GM11168 (cell line): ENCODE results near the gene DBH.

Source experiments
- in situ Hi-C: fragments of 300-500 bp; cut with MboI; formaldehyde crosslinking; loops from one replicate; pipeline ENCODE4 v1.12.0; 2022; ENCODE audit warnings: low sequenced_read_pairs; ENCODE audit not compliant: unreplicated experiment

The DBH gene

DNA sequence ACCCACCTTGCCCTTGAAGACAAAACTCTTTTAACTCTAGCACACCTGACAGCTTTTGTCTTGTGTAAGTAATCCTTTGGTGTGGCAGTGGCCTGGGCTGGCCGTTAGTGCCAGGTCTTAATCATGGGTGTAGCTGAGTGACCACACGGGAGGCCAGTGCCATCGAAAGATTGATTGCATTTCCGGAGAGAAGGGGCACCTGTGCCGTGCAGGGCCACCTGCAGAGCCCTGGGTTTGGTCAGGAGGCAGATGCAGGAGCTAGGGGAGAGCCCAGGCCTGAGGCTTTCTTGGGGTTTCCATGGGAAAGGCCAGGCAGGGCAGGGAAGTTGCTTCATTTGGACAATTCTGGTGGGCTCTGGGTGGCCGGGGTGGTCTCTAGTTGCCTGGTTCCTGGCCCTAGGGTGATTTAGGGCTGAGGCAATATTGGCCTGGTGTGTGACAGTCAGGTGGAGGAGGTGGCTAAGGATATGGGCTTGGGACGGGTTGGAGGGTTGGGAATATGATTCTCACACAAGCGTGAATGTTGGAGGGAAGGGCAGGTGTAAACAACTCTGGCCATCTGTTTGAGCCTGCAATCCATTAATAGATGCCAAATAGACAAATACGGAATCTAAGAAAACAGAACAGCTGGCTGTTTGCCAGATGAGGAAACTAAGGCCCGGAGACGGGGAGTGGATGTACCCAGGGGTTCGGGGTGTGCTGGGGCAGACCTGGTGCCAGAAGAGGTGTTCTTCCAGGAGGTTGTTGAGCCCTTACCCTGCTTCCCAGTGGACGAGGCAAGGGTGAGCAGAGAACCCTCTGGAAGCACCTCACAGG lies 4.6 kb downstream of the DBH start:
- in situ Hi-C loops: no loop called here

DNA sequence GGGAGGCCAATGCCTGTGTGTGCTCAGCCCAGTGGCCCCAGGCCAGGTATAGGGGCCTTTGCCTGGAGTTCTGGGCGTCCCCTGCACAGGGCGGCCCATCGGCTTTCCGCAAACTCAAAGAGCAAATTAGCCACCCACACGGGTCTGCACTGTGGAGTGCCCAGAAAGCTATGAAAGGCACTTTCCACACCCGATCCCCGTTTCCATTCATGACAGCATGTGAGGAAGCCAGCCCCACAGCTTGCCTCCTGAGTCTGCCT lies 5.2 kb downstream of the DBH start:
- in situ Hi-C loops: no loop called here

- in situ Hi-C loops: no loop called here
These were observed 5.9 kb downstream of the DBH start for GRCh38 chr9:133641861-133642595.

- in situ Hi-C loops: no loop called here
These were observed 6.7 kb downstream of the DBH start for GRCh38 chr9:133642708-133643361.

DNA sequence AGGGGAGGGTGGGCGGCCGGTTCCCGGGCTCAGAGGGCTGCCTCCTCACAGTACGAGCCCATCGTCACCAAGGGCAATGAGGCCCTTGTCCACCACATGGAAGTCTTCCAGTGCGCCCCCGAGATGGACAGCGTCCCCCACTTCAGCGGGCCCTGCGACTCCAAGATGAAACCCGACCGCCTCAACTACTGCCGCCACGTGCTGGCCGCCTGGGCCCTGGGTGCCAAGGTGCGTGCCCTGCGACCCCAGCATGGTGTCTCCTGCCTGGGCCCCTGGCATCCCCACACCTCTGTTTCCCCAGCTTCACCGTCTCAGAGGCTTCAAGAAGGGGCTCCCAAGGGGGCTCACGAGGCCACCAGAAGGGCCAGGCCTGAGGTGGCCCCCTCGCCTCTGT lies 7.2 kb downstream of the DBH start:
- in situ Hi-C loops: no loop called here

DNA sequence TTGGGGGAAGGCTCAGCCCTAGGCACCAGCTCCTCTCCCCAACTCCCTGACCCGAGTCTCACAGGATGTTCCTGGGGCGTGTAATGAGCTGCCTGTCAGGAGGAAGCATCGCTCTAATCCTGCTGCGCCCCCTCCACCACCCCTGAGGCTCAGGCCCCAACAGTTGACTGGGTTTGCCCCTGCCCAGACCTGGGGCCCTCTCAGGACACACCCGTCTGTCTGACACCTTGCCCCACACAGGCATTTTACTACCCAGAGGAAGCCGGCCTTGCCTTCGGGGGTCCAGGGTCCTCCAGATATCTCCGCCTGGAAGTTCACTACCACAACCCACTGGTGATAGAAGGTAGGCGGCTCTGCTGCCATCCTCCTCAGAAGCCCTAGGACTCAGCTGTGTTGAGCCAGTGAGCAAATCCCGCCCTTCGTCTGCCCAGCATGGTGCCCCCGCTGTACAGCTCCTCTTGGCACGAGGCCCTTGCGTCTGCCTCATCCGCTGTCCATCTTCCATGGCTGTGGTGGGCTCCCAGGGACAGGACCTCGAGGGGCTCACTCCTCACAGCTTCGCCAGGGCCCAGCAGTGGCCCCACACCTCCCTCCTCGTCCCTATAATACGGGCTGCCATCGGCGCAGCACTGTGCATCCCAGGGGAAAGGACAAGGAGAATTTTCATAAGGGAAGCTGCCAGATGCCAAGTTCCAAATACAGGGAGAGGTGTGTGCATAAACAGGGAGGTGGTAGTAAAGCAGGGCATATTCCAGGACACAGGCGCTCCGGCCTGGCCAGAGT lies 8.0 kb downstream of the DBH start:
- in situ Hi-C loops: no loop called here

GRCh38 chr9:133645021-133645765 lies 9.0 kb downstream of the DBH start:
- in situ Hi-C loops: no loop called here

GRCh38 chr9:133647148-133647547 lies 11.0 kb downstream of the DBH start:
- in situ Hi-C loops: no loop called here

DNA sequence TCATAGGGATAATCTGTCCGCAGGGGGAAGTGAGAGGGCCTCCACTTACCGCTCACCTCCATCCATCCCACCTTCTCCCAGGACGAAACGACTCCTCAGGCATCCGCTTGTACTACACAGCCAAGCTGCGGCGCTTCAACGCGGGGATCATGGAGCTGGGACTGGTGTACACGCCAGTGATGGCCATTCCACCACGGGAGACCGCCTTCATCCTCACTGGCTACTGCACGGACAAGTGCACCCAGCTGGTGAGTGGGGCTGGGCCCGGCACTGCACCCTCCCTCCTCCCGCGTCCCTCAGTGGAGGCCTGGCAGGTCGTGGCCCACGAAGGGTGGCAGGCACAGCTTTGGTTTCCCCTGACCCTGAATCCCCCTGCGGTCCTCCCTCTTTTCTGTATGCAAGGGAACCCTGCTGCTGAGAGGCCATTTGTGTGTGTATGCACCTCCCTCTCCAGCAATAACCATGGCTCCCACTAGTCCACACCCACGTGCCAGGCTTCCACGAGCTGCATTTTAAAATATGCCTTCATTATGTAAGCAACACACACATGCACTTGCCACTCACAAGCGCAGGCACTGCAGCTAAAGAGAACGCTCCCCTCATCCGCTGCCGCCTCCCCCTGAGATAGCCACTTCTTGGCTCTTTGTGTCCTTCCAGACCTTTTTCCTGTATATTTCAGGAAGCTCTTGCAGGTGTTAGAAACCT lies 11.8 kb downstream of the DBH start:
- in situ Hi-C loops: no loop called here

- in situ Hi-C loops: no loop called here
These were observed 13.0 kb downstream of the DBH start for GRCh38 chr9:133649194-133649593.

GRCh38 chr9:133650026-133650425 lies 13.9 kb downstream of the DBH start:
- in situ Hi-C loops: no loop called here

DNA sequence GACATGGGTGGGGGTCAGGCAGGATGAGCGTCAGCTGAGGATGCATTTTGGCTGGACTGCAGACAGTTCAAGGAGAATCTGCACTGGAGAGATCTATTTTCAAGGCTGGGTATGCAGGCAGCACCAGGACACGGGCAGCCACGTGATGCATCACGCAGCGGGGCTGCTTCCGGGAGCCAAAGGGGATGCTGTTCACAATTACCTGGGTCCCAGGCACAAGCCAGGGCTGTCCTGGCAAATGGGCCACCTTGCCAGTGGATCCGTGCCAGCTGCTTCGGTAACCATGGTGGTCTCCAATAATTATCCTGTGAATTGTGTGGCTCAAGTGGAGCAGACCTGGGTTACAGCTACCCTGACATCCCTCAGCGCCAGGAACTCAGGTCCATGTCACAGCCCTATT lies 17.5 kb downstream of the DBH start:
- in situ Hi-C loops: no loop called here

DNA sequence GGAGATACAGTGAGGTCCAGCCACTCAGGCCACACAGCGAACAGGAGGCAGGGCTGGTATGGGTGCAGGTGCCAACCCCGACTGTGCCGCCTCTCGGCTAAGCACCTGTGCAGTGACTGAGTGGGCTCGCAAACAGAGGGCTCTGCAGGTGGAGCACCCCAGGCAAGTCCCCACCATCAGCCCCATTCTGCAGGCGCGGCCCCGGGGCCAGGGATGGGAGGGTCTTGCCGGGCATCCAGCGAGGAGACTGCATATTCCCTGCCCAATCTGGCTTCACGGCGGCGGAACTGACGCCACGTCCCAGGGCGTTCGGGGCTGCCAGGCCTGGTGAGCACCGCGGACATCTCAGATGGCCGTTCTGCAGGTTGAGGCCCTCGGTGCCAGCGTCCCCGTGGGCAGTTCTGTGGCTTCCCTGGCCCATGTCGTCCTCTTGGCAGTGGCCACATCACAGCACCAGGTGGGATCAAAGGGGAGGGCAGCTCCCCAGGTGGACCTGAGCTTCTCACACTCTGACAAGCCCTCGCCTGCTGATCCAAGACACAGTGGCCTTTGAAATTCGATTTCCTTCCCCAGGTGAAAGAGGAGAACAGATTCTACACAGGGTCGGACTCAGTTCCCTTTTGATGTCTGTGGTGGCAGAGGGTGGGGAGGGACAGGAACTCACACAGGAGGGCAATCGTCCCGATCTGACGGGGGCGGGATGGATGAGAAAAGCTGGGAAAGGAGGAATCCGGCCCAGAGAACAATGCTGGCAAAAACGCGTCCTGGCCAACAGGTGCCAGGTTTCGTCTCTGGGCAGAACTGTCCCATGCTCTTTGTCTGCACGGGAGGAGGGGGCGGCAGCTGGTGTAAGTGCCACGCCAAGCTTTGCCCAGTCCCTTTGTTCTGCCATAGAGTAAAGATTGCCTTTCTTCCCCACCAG lies 18.8 kb downstream of the DBH start:
- in situ Hi-C loops: no loop called here

DNA sequence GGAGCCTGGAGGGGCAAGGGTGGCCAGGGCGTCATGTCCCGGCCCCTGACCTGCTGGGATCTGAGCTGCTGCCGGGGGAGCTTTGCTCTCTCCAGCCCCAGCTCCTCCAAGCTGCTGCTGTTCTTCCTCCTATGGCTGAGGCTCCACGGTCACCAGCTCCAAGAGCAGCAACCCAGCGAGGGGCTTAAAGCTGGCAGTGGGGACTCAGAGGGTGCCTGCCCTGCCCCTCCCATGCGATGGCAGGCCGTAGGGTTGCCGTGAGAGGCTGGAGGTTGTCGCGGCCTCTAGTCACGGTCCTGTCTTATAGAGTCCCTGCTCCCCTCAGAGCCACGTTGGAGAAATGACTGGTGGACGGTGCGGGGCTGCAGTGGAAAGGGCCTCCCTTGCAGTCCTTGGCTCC lies 19.5 kb downstream of the DBH start:
- in situ Hi-C loops: no loop called here

DNA sequence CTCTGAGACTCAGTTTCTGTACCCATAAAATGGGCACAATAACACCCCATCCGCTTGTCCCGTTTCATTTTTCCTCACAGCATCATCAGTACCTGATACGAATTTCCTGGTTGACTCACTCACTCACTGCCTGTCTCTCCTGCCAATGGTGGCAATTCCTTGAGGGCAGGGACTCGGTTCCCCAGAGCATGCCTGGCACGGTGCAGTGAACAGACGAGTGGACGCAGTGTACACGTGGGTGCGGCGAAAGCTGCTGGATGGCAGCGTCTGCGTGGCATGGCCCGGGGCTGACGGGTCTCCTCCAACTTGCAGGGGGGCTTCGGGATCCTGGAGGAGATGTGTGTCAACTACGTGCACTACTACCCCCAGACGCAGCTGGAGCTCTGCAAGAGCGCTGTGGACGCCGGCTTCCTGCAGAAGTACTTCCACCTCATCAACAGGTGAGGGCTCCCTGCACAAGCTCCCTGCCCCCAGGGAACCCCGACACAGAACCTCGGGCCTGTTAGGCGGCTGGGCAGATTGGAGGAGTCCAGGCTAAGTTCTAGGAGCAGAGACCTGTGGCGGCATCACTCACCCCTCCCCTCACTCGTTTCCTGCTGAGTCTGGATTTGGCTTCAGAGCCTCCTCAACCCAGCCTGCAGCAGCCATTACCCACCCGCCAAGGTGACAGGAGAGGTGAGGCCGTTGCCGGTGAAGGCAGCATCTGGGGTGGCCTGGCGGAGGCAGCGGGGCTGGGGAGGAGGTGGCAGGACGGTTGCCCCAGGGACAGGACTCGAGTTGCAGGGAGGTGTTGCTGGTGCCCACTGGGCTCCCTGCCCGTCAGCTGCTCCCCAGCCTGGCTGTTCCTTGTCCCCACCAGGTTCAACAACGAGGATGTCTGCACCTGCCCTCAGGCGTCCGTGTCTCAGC lies 20.3 kb downstream of the DBH start:
- in situ Hi-C loops: no loop called here

- in situ Hi-C loops: no loop called here
These were observed 21.0 kb downstream of the DBH start for GRCh38 chr9:133657120-133657661.
